CD4-positive, alpha-beta T cell (primary cell): ENCODE measurements around the gene NFIA. TPM values are rescaled to one million over a fixed set of nuclear protein-coding genes. Genes with fewer than 3 reads are reported as not detected.

Source experiments
- ATAC-seq: fragments of 200-7000 bp; cut with Tn5 transposase; one replicate; pipeline ENCODE4 v1.10.0; 2022; ENCODE audit warnings: mild to moderate bottlenecking; ENCODE audit not compliant: poor library complexity
- CTCF ChIA-PET: fragments of 350-600 bp; sonication (Branson Sonifier 250); formaldehyde crosslinking; loops from one replicate; lab custom pipeline; 2021; ENCODE audit warnings: antibody characterized with exemption, inconsistent platforms; lab: Charles Lee
- POLR2A ChIA-PET: fragments of 350-600 bp; sonication (Branson Sonifier 250); formaldehyde crosslinking; loops from one replicate; lab custom pipeline; 2021; ENCODE audit warnings: antibody characterized with exemption, inconsistent platforms; lab: Charles Lee
- DNase-seq, 14 experiments: peaks; one replicate each; pipeline ENCODE4 v3.0.0-alpha.2; 2013 to 2020; ENCODE audit warnings: mixed read lengths in 2 of 14
- H3K27ac ChIP-seq, 2 donors: one replicate each; pipeline versions ENCODE4 v1.5.1 to v1.7.0; 2013; ENCODE audit warnings: low read length in 2 of 2, low read depth in 1 of 2, mild to moderate bottlenecking in 1 of 2
- H3K27me3 ChIP-seq, 2 experiments: 1 replicate in 1 of 2; 2 replicates in 1 of 2; pipeline versions ENCODE4 v1.6.1 to v1.7.0; 2013; ENCODE audit warnings: low read length in 2 of 2, control low read depth in 1 of 2, mild to moderate bottlenecking in 1 of 2, moderate library complexity in 1 of 2; ENCODE audit not compliant: insufficient read depth in 2 of 2, control insufficient read depth in 1 of 2
- H3K36me3 ChIP-seq: one replicate; pipeline ENCODE4 v1.6.1; 2013; ENCODE audit warnings: low read length, control low read depth; ENCODE audit not compliant: insufficient read depth
- H3K4me1 ChIP-seq: one replicate; pipeline ENCODE4 v1.6.1; 2013; ENCODE audit warnings: low read length, control low read depth; ENCODE audit not compliant: insufficient read depth
- H3K4me3 ChIP-seq: one replicate; pipeline ENCODE4 v1.5.1; 2013; ENCODE audit warnings: mild to moderate bottlenecking, low read length, moderate library complexity
- H3K9me3 ChIP-seq, 2 experiments: 1 replicate in 1 of 2; 2 replicates in 1 of 2; pipeline versions ENCODE4 v1.6.1 to v1.7.0; 2013; ENCODE audit warnings: low read length in 2 of 2, mild to moderate bottlenecking in 2 of 2, control low read depth in 1 of 2, moderate library complexity in 1 of 2; ENCODE audit not compliant: control insufficient read depth in 1 of 2, insufficient read depth in 1 of 2
- H3K27ac Mint-ChIP-seq: one replicate; pipeline ENCODE4 v1.8.0; 2020; ENCODE audit warnings: mixed read lengths
- H3K27me3 Mint-ChIP-seq: one replicate; pipeline ENCODE4 v1.8.0; 2021; ENCODE audit warnings: mixed read lengths
- H3K36me3 Mint-ChIP-seq: one replicate; pipeline ENCODE4 v1.8.0; 2021; ENCODE audit warnings: low read depth, mixed read lengths
- H3K4me1 Mint-ChIP-seq: one replicate; pipeline ENCODE4 v1.8.0; 2021; ENCODE audit warnings: low read depth, mixed read lengths
- H3K4me3 Mint-ChIP-seq: one replicate; pipeline ENCODE4 v1.8.0; 2020; ENCODE audit warnings: mild to moderate bottlenecking, mixed read lengths
- H3K9me3 Mint-ChIP-seq: one replicate; pipeline ENCODE4 v1.8.0; 2020; ENCODE audit warnings: mixed read lengths
- intact Hi-C, 2 experiments: fragments of 100-400 bp; cut with DNase I in 1 of 2; cut with micrococcal nuclease in 1 of 2; formaldehyde crosslinking; loops; one replicate each; pipeline versions ENCODE4 v1.15.1 to v1.9.0; 2023 to 2025; cut with DNase I, micrococcal nuclease
- total RNA-seq, 174 experiments: library from RNA in 2 of 174; stranded (reverse) in 2 of 174; gene quantifications; one replicate each; pipeline ENCODE4 v1.2.3 and lab custom pipeline; 2021 to 2026
- TF ChIP-seq, protein P1 (sequence below): fragments of 200-600 bp; IDR thresholded peaks from one replicate; pipeline ENCODE4 v1.8.0; 2022; ENCODE audit warnings: antibody characterized with exemption, mild to moderate bottlenecking

The NFIA gene
- total RNA-seq, 2 experiments from 2014 or later, result 4.8 to 5.9 TPM

DNA sequence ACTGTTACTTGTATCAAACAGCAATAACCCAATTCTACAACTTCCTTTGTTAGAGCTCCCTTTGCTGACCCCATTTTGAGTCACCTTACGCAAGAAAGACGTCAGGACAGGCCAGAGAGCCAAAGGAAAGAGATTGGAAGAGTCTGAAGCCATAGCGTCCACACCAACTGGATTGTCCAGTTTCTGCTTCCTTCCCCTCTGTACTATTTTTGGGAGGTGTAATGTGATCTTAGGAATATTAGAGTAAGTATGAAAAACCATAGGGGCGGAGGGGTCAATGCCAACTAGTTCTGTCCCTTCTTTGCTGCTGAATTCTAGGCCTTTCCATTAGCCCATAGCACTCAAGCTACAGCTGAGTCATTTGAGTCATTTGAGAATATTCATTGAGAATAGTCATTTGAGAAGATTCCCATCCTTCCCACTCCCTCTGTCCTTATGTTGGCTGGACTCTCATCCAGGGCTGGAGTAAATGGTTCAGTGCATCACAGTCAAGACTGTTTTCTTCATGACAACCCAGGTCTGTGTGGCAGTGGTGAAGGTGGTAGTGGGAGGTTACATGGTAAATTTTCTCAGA, 14.8 kb upstream of the NFIA start:
- Mint-ChIP-seq H3K27me3 (no peaks in the 10 kb centered on the region), H3K4me1 (no peaks in the 10 kb centered on the region), H3K27ac (no peak overlapping the region), H3K36me3 (no peaks in the 10 kb centered on the region), H3K4me3 (no peak overlapping the region), H3K9me3 (no peaks in the 10 kb centered on the region)
- H3K9me3 ChIP-seq, result no peaks in the 10 kb centered on the region
- no peak overlapping the region for H3K4me3 ChIP-seq
- POLR2A ChIA-PET, result no interaction called here
- intact Hi-C loops, result no loop called here
- ATAC-seq (no peak), DNase-seq (no peak)
- no peaks in the 10 kb centered on the region for H3K4me1 ChIP-seq
- no peaks in the 10 kb centered on the region for H3K27me3 ChIP-seq
- TF ChIP-seq, protein P1, sequence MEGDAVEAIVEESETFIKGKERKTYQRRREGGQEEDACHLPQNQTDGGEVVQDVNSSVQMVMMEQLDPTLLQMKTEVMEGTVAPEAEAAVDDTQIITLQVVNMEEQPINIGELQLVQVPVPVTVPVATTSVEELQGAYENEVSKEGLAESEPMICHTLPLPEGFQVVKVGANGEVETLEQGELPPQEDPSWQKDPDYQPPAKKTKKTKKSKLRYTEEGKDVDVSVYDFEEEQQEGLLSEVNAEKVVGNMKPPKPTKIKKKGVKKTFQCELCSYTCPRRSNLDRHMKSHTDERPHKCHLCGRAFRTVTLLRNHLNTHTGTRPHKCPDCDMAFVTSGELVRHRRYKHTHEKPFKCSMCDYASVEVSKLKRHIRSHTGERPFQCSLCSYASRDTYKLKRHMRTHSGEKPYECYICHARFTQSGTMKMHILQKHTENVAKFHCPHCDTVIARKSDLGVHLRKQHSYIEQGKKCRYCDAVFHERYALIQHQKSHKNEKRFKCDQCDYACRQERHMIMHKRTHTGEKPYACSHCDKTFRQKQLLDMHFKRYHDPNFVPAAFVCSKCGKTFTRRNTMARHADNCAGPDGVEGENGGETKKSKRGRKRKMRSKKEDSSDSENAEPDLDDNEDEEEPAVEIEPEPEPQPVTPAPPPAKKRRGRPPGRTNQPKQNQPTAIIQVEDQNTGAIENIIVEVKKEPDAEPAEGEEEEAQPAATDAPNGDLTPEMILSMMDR, result no peak
- CTCF ChIA-PET, result no interaction called here
- no peaks in the 10 kb centered on the region for H3K36me3 ChIP-seq
- no peak overlapping the region for H3K27ac ChIP-seq

DNA sequence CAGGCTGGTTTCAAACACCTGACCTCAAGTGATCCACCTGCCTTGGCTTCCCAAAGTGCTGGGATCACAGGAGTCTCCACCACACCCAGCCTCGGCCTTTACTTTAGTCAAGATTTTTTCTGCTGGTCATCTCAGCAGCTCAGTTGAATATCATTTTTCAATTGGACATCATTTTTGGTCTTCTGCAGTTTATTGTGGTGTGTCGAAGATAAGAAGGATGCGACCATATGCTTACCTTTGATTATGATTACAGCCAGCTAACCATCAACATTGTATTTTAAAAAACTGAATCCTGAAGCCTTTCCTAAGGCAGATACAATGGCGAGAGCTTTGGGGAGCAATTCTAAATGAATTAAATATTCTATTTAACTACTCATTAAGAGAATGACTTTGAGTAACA, 12.3 kb upstream of the NFIA start:
- no peak for ATAC-seq

DNA sequence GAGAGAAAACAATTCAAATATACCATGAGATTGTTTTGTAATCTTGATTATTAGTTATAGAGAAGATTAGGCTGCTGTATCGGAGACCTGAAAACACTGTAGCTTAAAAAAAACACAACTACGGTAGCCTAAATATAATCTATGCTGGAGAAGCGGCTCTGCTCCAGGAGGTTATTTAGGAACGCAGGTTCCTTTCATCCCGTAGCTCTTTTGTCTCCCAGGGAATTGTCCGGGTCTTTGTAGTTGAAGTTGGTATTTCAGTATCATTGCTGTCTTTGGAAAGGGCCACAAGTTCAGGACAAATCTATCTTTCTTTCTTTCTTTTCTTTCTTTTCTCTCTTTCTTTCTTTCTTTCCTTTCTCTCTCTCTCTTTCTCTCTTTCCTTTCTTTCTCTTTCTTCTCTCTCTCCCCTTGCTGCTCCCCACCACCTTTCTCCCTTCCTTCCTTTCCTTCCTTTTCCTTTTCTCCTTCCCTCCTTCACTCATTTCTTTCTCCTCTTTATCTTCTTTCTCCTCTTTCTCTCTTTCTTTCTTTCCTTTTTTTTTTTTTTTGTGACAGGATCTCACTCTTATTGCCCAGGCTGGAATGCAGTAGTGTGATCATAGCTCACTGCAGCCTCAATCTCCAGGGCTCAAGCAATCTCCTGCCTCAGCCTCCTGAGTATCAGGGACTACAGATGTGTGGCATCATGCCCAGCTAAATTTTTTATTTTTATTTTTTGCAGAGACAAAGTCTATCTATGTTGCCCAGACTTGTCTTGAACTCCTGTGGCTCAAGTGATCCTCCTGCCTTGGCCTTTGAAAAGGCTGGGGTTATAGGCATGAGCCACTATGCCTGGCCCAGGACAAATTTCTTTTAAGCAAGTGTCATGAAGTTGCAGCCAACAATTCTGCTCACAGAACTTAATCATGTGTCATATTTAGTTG, 10.9 kb upstream of the NFIA start:
- CTCF ChIA-PET, result interaction anchor here (0.7 kb wide), 1 partner anchor 15 kb away, joined by 3 read pairs; no protein-coding TSS in a partner anchor
- H3K27ac ChIP-seq, result no peak overlapping the region
- H3K9me3 ChIP-seq, result no peaks in the 10 kb centered on the region
- H3K4me1 ChIP-seq, result peaks cover under 1% of the 10 kb centered on the region
- H3K36me3 Mint-ChIP-seq, result no peaks in the 10 kb centered on the region
- POLR2A ChIA-PET, result interaction anchor here (0.7 kb wide), 1 partner anchor 321 kb away, joined by 3 read pairs; no protein-coding TSS in a partner anchor
- ATAC-seq (no peak), DNase-seq (no peak)
- intact Hi-C loops, result loop anchor here (10.0 kb wide), 3 partner anchors 653 to 1257 kb away; partner anchors contain the start of genes HOOK1 (in 1 of the 2) and TM2D1 (in 1 of the 2)
- no peaks in the 10 kb centered on the region for H3K36me3 ChIP-seq
- TF ChIP-seq, protein P1, result no peak
- H3K4me1 Mint-ChIP-seq, result peaks cover 5% of the 10 kb centered on the region
- no peak overlapping the region for H3K4me3 ChIP-seq
- H3K9me3 Mint-ChIP-seq, result no peaks in the 10 kb centered on the region
- H3K27me3 Mint-ChIP-seq, result no peaks in the 10 kb centered on the region
- H3K27ac Mint-ChIP-seq, result no peak overlapping the region
- no peak overlapping the region for H3K4me3 Mint-ChIP-seq
- no peaks in the 10 kb centered on the region for H3K27me3 ChIP-seq

More for the DNA sequence above, 12.3 kb upstream of the NFIA start:
- Mint-ChIP-seq H3K9me3 (no peaks in the 10 kb centered on the region), H3K27ac (no peak overlapping the region), H3K4me3 (no peak overlapping the region), H3K36me3 (no peaks in the 10 kb centered on the region), H3K4me1 (no peaks in the 10 kb centered on the region), H3K27me3 (no peaks in the 10 kb centered on the region)
- intact Hi-C loops, result loop anchor here (10.0 kb wide), 3 partner anchors 655 to 1255 kb away; partner anchors contain the start of genes HOOK1 (in 1 of the 2) and TM2D1 (in 1 of the 2)
- no peaks in the 10 kb centered on the region for H3K4me1 ChIP-seq
- TF ChIP-seq, protein P1, result no peak
- DNase-seq, result no peak
- no peaks in the 10 kb centered on the region for H3K9me3 ChIP-seq
- H3K27ac ChIP-seq, result no peak overlapping the region
- no peaks in the 10 kb centered on the region for H3K27me3 ChIP-seq
- no peaks in the 10 kb centered on the region for H3K36me3 ChIP-seq
- ChIA-PET POLR2A (no interaction called here), CTCF (interaction anchor here (0.6 kb wide), 2 partner anchors 11 to 29 kb away, joined by 3 read pairs; no protein-coding TSS in a partner anchor)
- no peak overlapping the region for H3K4me3 ChIP-seq
